Mesendoderm (in vitro differentiated cells): ENCODE data around the gene FAM210B.

Source experiments
- DNase-seq: peaks from one replicate; pipeline ENCODE4 v3.0.0; 2013
- H2AK5ac ChIP-seq: 2 replicates; pipeline ENCODE4 v1.6.1; 2013; ENCODE audit warnings: low read length, inconsistent platforms
- H2BK120ac ChIP-seq: 2 replicates; pipeline ENCODE4 v1.6.1; 2013; ENCODE audit warnings: low read depth, mild to moderate bottlenecking, low read length, moderate library complexity, mixed read lengths
- H2BK15ac ChIP-seq: replicated peaks from 2 replicates; pipeline ENCODE4 v1.6.1; 2013; ENCODE audit warnings: low read depth, mild to moderate bottlenecking, moderate library complexity
- H2BK5ac ChIP-seq: 2 replicates; pipeline ENCODE4 v1.6.1; 2013; ENCODE audit warnings: low read length, inconsistent platforms
- H3K18ac ChIP-seq: 2 replicates; pipeline ENCODE4 v1.6.1; 2013; ENCODE audit warnings: mild to moderate bottlenecking, low read length, mixed read lengths
- H3K23ac ChIP-seq: one replicate; pipeline ENCODE4 v1.6.1; 2013; ENCODE audit warnings: low read length
- H3K27ac ChIP-seq: 2 replicates; pipeline ENCODE4 v1.5.1; 2013; ENCODE audit warnings: low read depth, mild to moderate bottlenecking, inconsistent platforms, low read length, moderate library complexity
- H3K27me3 ChIP-seq: 2 replicates; pipeline ENCODE4 v1.6.1; 2013; ENCODE audit warnings: low read length, control low read depth, mild to moderate bottlenecking, inconsistent platforms; ENCODE audit not compliant: insufficient read depth, poor library complexity
- H3K36me3 ChIP-seq: 2 replicates; pipeline ENCODE4 v1.6.1; 2013; ENCODE audit warnings: low read length, inconsistent platforms; ENCODE audit not compliant: control insufficient read depth, insufficient read depth
- H3K4ac ChIP-seq: one replicate; pipeline ENCODE4 v1.6.1; 2013; ENCODE audit warnings: low read depth, mild to moderate bottlenecking, low read length, moderate library complexity
- H3K4me1 ChIP-seq: 2 replicates; pipeline ENCODE4 v1.6.1; 2013; ENCODE audit warnings: low read depth, low read length, inconsistent platforms; ENCODE audit not compliant: control insufficient read depth
- H3K4me2 ChIP-seq: 2 replicates; pipeline ENCODE4 v1.6.1; 2013; ENCODE audit warnings: low read length
- H3K4me3 ChIP-seq: 2 replicates; pipeline ENCODE4 v1.5.1; 2013; ENCODE audit warnings: mild to moderate bottlenecking, low read length
- H3K56ac ChIP-seq: one replicate; pipeline ENCODE4 v1.6.1; 2013; ENCODE audit warnings: low read length
- H3K79me1 ChIP-seq: 2 replicates; pipeline ENCODE4 v1.6.1; 2013; ENCODE audit warnings: low read length, inconsistent platforms
- H3K79me2 ChIP-seq: 2 replicates; pipeline ENCODE4 v1.6.1; 2013; ENCODE audit warnings: mild to moderate bottlenecking, low read length; ENCODE audit not compliant: control insufficient read depth, insufficient read depth
- H3K9ac ChIP-seq: 2 replicates; pipeline ENCODE4 v1.6.1; 2013; ENCODE audit warnings: low read length, inconsistent platforms
- H4K5ac ChIP-seq: one replicate; pipeline ENCODE4 v1.6.1; 2013; ENCODE audit warnings: low read length
- H4K8ac ChIP-seq: one replicate; pipeline ENCODE4 v1.6.1; 2013; ENCODE audit warnings: low read depth, mild to moderate bottlenecking, control low read depth, low read length, moderate library complexity
- WGBS: extraction: QIAGEN DNeasy Blood & Tissue Kit; methylation state at CpG from one replicate; pipeline ENCODE4 v1.1.7; 2013; ENCODE audit warnings: low lambda C conversion rate, missing lambda C conversion rate; ENCODE audit not compliant: insufficient coverage; ENCODE audit errors: extremely low coverage; 5-methylcytosine and 5-hydroxymethylcytosine counted together

Gene FAM210B

DNA sequence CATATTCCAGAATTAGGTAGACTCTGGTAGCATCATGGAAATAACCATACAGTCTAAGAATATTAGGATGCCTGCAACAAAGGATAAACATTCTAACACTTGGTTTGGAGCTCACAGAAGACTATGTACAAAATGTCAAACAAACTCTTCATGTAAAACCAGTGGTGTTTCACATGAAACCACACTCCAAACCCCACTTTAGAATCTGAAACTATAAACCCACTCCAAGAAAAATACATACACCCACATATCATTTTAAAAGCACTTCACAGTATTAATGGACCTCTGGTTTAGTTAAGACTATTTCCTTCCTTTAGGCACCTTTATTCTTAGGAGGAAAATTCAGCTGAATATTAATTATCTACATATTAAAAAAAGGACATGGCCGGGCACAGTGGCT, 22.7 kb downstream of the FAM210B start:
- peaks cover 25% of the 10 kb centered on the region for H3K79me2 ChIP-seq
- no peak overlapping the region for H4K8ac ChIP-seq
- WGBS: no CpG with 5 or more reads among the region's 1 CpG
- no peak overlapping the region for H2BK5ac ChIP-seq
- no peak overlapping the region for H3K4me3 ChIP-seq
- no peak overlapping the region for H3K9ac ChIP-seq
- no peak overlapping the region for H3K23ac ChIP-seq
- H2BK120ac ChIP-seq: no peak overlapping the region
- no peaks in the 10 kb centered on the region for H3K4me1 ChIP-seq
- H3K27me3 ChIP-seq: no peaks in the 10 kb centered on the region
- H3K79me1 ChIP-seq: peaks cover 27% of the 10 kb centered on the region
- no peak overlapping the region for H2BK15ac ChIP-seq
- H4K5ac ChIP-seq: no peak overlapping the region
- H3K4ac ChIP-seq: no peak overlapping the region
- H3K36me3 ChIP-seq: peaks cover 15% of the 10 kb centered on the region
- no peak overlapping the region for H3K18ac ChIP-seq
- no peak overlapping the region for H3K56ac ChIP-seq
- no peak overlapping the region for H2AK5ac ChIP-seq
- H3K27ac ChIP-seq: no peak overlapping the region
- no peak for DNase-seq
- H3K4me2 ChIP-seq: no peak overlapping the region

DNA sequence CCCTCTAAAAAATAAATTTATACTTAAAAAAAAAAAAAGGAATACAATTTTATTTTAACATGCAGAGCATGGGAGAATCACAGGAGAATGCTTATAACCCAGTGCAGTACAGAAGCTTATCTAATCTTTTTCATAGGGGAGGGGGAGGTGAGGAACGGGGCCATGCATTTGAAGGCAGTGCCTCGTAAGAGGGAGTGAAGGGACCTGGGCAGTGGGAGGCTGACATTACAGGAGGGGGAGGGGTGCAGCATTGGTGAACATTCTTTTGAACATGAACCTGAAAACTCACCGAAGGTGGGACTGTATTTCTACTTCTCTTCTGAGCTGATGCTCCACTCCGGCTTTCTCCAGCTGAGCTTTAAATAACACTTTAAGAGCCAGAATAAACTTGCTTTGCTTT, 23.9 kb downstream of the FAM210B start:
- Histone ChIP-seq H3K36me3 (peaks cover 17% of the 10 kb centered on the region), H3K79me2 (peaks cover 27% of the 10 kb centered on the region), H3K4me3 (no peak overlapping the region), H2BK120ac (no peak overlapping the region), H2BK15ac (no peak overlapping the region), H3K27ac (no peak overlapping the region), H3K9ac (no peak overlapping the region), H2AK5ac (no peak overlapping the region), H3K4me2 (no peak overlapping the region), H3K4me1 (no peaks in the 10 kb centered on the region), H4K8ac (no peak overlapping the region), H3K4ac (no peak overlapping the region), H2BK5ac (no peak overlapping the region), H3K18ac (no peak overlapping the region), H3K79me1 (peaks cover 27% of the 10 kb centered on the region), H3K27me3 (no peaks in the 10 kb centered on the region), H4K5ac (no peak overlapping the region), H3K56ac (no peak overlapping the region), H3K23ac (no peak overlapping the region)
- DNase-seq: peak; percentile 38
- no CpG with 5 or more reads among the region's 4 CpGs for WGBS

DNA sequence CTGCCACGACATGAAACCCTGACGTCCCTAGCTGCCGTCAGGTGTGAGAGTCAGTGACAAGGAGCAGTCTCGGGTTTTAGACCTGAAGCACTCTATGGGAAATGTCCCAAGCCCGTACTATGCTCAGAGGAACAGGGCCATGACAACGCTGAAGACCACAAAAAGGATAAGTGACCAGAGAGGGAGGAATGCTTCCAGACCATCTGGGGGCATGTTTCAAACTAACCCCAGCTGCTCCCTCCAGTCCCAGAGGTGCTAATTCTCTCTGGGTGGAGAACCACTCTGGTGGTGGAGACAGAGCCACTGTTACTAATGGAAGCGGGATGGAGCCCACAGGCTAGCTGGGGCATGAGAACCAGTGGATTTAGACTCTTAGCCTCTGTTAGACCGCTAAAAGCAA, 24.6 kb downstream of the FAM210B start:
- H3K4me1 ChIP-seq: no peaks in the 10 kb centered on the region
- peaks cover 20% of the 10 kb centered on the region for H3K36me3 ChIP-seq
- H3K4me2 ChIP-seq: no peak overlapping the region
- H2BK120ac ChIP-seq: no peak overlapping the region
- H3K27ac ChIP-seq: no peak overlapping the region
- DNase-seq: no peak
- no peak overlapping the region for H2BK15ac ChIP-seq
- H3K27me3 ChIP-seq: no peaks in the 10 kb centered on the region
- H3K18ac ChIP-seq: no peak overlapping the region
- peaks cover 27% of the 10 kb centered on the region for H3K79me1 ChIP-seq
- no peak overlapping the region for H2AK5ac ChIP-seq
- H3K4ac ChIP-seq: no peak overlapping the region
- no peak overlapping the region for H3K4me3 ChIP-seq
- WGBS: no CpG with 5 or more reads among the region's 8 CpGs
- H2BK5ac ChIP-seq: no peak overlapping the region
- H3K56ac ChIP-seq: peak overlapping the region; percentile 25
- H4K5ac ChIP-seq: no peak overlapping the region
- no peak overlapping the region for H3K23ac ChIP-seq
- H3K9ac ChIP-seq: no peak overlapping the region
- H4K8ac ChIP-seq: no peak overlapping the region
- H3K79me2 ChIP-seq: peaks cover 28% of the 10 kb centered on the region

DNA sequence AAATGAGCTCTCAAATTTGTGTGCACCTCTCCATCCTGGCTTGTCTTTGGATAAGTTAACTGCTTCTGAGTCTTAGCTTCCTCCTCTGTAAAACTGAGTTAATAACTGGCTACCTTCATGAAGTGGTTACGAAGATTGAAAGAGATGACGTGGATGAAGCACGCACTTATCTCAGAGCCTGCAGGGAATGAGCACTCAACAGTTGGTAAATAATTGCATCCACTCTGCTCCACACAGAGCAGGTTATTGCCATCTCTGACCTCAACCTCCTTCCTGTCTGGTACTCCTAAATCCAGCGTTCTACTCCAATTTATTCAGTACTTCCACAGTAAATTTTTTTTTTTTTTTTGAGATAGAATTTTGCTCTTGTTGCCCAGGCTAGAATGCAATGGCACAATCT, 26.4 kb downstream of the FAM210B start:
- Histone ChIP-seq H4K8ac (no peak overlapping the region), H3K27ac (no peak overlapping the region), H2BK15ac (no peak overlapping the region), H3K79me2 (peaks cover 43% of the 10 kb centered on the region), H3K4ac (no peak overlapping the region), H3K4me1 (no peaks in the 10 kb centered on the region), H3K18ac (no peak overlapping the region), H3K27me3 (no peaks in the 10 kb centered on the region), H2BK5ac (no peak overlapping the region), H3K36me3 (peaks cover 26% of the 10 kb centered on the region), H2AK5ac (no peak overlapping the region), H3K56ac (peak overlapping the region; percentile 25), H3K9ac (no peak overlapping the region), H3K79me1 (peaks cover 41% of the 10 kb centered on the region), H3K23ac (no peak overlapping the region), H3K4me3 (no peak overlapping the region), H3K4me2 (no peak overlapping the region), H2BK120ac (no peak overlapping the region), H4K5ac (no peak overlapping the region)
- DNase-seq: no peak
- WGBS: no CpG with 5 or more reads among the region's 4 CpGs

DNA sequence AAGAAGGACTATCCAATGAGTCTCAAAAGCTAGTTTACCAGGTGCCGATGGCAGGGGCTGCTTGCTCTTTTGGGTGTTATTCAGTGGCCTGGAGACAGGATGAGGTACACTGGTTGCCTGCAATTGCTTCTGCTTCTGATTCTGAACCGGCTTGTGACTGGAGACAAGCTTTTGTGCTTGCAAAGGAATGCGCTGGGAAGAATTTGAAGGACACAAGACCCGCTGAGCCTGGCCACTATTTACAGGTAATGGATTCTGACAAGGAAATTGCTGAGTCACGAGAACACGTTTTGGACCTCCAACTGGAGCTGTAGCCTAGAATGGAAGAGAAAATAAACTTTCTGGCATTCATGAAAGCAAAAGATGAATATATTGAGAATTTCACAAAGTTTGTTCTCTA, 27.4 kb downstream of the FAM210B start:
- Histone ChIP-seq H2BK15ac (no peak overlapping the region), H3K4ac (no peak overlapping the region), H3K4me1 (no peaks in the 10 kb centered on the region), H3K9ac (no peak overlapping the region), H4K8ac (no peak overlapping the region), H3K79me2 (peaks cover 53% of the 10 kb centered on the region), H3K27me3 (no peaks in the 10 kb centered on the region), H3K27ac (no peak overlapping the region), H3K4me3 (no peak overlapping the region), H3K23ac (no peak overlapping the region), H2AK5ac (no peak overlapping the region), H3K79me1 (peaks cover 41% of the 10 kb centered on the region), H3K18ac (no peak overlapping the region), H3K36me3 (peaks cover 26% of the 10 kb centered on the region), H2BK5ac (no peak overlapping the region), H3K56ac (no peak overlapping the region), H4K5ac (no peak overlapping the region), H3K4me2 (no peak overlapping the region), H2BK120ac (no peak overlapping the region)
- DNase-seq: peak; percentile 13
- WGBS: no CpG with 5 or more reads among the region's 6 CpGs

DNA sequence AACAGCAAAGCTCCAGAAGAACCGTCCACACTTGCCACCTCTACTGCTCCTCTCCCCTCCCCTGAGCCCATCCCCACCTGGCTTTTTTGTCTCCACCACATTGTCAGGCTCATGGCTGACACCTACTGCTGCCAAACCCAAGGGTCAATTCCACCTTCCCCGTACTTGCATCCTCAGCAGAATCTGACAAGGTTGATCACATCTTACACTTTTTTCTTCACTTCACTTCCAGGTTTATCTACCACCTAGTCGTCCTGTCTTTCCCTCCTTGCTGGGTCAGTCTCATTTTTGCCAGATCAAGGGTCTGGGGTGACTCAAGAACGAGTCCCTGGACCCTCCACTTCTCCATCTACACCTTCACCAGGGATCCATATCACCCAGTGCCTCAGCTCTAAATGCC, 30.1 kb downstream of the FAM210B start:
- H3K36me3 ChIP-seq: peaks cover 22% of the 10 kb centered on the region
- WGBS: no CpG with 5 or more reads among the region's 4 CpGs

More for the DNA sequence above, 30.1 kb downstream of the FAM210B start:
- no peak for DNase-seq
- Histone ChIP-seq H3K18ac (no peak overlapping the region), H3K4me3 (no peak overlapping the region), H3K4ac (no peak overlapping the region), H4K8ac (no peak overlapping the region), H3K79me1 (peaks cover 33% of the 10 kb centered on the region), H2BK120ac (no peak overlapping the region), H2BK5ac (no peak overlapping the region), H2AK5ac (no peak overlapping the region), H3K27ac (no peak overlapping the region), H3K4me1 (peaks cover 1% of the 10 kb centered on the region), H3K56ac (no peak overlapping the region), H2BK15ac (no peak overlapping the region), H3K9ac (no peak overlapping the region), H3K23ac (no peak overlapping the region), H3K27me3 (no peaks in the 10 kb centered on the region), H3K79me2 (peaks cover 61% of the 10 kb centered on the region), H4K5ac (no peak overlapping the region), H3K4me2 (no peak overlapping the region)
